ENCODE results near the gene FBXO11.

Gene FBXO11

DNA sequence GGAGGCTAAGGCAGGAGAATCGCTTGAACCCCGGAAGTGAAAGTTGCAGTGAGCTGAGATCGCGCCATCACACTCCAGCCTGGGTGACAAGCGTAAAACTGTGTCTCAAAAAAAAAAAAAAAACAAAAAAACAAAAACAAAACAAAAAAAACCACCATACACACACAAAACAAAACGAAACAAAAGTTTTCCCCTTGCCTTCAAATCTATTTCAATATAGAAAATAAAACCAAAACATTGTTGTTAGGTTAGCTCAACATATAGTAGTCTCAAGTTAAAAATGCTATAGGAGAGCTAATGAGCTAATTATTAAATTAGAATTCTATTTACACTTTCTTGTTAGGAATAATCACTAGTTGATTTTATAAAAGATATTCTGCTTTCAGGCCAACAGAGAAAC is 43.3 kb downstream of the FBXO11 start:
- in situ Hi-C loops (cut with MboI; ENCODE audit: low sequenced_read_pairs), result loop anchor here (25.0 kb wide), 2 partner anchors 549 to 724 kb away; no protein-coding TSS in a partner anchor

DNA sequence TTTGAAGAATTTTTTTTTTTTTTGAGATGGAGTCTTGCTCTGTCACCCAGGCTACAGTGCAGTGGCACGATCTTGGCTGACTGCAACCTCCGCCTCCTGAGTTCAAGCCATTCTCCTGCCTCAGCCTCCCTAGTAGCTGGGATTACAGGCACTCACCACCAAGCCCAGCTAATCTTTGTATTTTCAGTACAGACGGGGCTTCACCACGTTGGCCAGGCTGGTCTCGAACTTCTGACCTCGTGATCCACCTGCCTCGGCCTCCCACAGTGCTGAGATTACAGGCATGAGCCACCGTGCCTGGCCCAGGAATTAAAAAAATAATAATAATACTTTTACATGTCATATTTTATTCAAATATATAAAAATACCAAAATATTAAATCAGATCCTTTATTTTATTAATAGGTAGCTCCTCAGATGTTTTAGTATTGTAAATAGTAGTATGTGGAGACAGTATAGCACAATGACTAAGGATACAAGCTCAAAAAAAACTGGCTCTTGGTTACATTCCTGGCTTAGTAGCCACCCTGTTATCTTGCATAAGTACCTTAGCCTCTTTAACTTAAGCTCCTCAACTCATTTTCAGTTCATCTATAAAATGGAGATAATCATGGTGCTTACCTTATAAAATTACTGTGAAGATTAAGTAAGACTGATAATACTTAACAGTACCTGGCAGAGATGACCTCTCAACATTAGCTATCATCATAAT is 53.1 kb downstream of the FBXO11 start:
- in situ Hi-C loops (cut with MboI; ENCODE audit: low sequenced_read_pairs), result loop anchor here (10.0 to 25.0 kb wide), 3 partner anchors 252 to 734 kb away; no protein-coding TSS in a partner anchor

- in situ Hi-C loops (cut with MboI; ENCODE audit: low sequenced_read_pairs), result loop anchor here (10.0 to 25.0 kb wide), 3 partner anchors 255 to 737 kb away; no protein-coding TSS in a partner anchor
These were observed 56.1 kb downstream of the FBXO11 start for GRCh38 chr2:47850198-47850597.

GRCh38 chr2:47849368-47849767 is 56.9 kb downstream of the FBXO11 start:
- in situ Hi-C loops (cut with MboI; ENCODE audit: low sequenced_read_pairs), result no loop called here

GRCh38 chr2:47844162-47844561 is 62.1 kb downstream of the FBXO11 start:
- in situ Hi-C loops (cut with MboI; ENCODE audit: low sequenced_read_pairs), result no loop called here

- in situ Hi-C loops (cut with MboI; ENCODE audit: low sequenced_read_pairs), result no loop called here
These were observed 62.9 kb downstream of the FBXO11 start for GRCh38 chr2:47843407-47843806.

- in situ Hi-C loops (cut with MboI; ENCODE audit: low sequenced_read_pairs), result no loop called here
These were observed 63.5 kb downstream of the FBXO11 start for GRCh38 chr2:47842846-47843245.

GRCh38 chr2:47838686-47839085 is 67.6 kb downstream of the FBXO11 start:
- in situ Hi-C loops (cut with MboI; ENCODE audit: low sequenced_read_pairs), result no loop called here

DNA sequence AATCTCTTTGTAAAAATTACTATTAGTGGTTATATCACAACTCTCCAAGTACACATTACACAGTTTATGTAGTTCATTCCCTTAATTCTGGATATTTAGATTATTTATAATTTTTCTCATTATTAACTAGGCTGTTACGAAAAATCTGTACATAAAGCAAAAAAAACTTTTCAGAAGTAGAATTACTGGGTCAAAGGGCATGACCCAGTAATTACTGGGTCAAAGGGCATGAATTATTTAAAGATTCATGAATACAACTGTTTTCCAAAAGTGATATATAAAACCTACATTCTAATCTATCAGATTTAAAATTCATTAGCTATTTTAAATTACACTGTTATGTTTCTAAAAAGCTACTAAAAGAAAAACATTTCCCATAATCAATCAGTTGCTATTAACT is 68.0 kb downstream of the FBXO11 start:
- in situ Hi-C loops (cut with MboI; ENCODE audit: low sequenced_read_pairs), result no loop called here

GRCh38 chr2:47833516-47833968 is 72.8 kb downstream of the FBXO11 start:
- in situ Hi-C loops (cut with MboI; ENCODE audit: low sequenced_read_pairs), result no loop called here

DNA sequence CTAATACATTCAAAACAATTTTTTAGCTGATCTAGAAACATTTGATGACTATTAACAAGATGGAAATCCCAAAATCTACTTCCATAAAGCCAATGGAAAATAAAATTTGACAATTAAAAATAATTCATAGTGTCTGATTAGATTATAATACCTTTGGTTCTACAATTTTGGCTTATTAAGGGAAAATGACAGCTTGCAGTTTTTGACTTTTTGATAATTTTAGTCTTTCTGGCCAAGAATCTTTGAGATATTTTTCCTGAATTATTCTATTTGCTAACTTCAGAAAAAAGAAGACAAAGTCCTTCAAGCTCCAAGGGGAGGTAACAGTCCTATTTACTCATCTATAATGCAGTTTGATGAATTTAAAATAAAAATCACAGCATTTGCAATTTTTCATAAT is 83.8 kb downstream of the FBXO11 start:
- in situ Hi-C loops (cut with MboI; ENCODE audit: low sequenced_read_pairs), result no loop called here

GRCh38 chr2:47819834-47820233 is 86.5 kb downstream of the FBXO11 start:
- in situ Hi-C loops (cut with MboI; ENCODE audit: low sequenced_read_pairs), result no loop called here

DNA sequence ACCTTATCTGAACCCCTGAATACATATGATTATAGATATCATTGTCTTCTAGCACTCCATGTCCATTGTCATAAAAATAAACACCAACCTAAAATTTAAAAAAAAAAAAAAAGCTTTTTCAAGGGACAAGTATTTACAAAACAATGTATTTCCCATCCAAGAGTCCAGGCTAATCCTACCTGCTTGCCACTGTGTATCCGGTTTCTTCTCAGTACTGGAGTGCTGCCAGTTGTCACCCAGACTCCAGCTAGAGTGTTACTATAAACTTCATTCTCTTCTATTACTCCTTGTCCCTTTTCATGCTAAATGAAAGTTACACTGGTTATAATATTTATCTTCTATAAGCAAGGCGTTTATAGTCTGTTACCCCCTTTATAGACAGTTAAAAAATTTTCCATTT is 87.5 kb downstream of the FBXO11 start:
- in situ Hi-C loops (cut with MboI; ENCODE audit: low sequenced_read_pairs), result no loop called here

DNA sequence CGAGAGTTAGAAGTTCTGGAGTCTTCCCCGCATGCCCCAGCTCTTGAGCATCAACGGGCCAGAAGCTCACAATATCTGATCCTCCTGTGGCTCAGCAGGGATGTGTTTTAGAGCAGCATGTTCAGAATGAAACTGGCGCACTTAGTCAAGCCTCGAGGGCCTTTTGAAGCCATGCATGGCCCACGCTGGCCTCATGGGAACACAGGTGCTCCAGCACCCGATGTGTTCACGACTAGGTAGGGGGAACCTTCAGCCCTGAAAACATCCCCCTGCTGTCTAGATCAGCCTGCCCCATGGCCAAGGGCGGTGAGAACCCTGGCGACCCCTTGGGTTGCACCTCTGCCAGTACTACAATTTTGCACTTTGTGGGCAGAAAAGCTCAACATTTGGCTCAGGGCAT is 90.5 kb downstream of the FBXO11 start:
- in situ Hi-C loops (cut with MboI; ENCODE audit: low sequenced_read_pairs), result no loop called here

- in situ Hi-C loops (cut with MboI; ENCODE audit: low sequenced_read_pairs), result no loop called here
These were observed 94.6 kb downstream of the FBXO11 start for GRCh38 chr2:47811668-47812067.

- in situ Hi-C loops (cut with MboI; ENCODE audit: low sequenced_read_pairs), result no loop called here
These were observed 95.4 kb downstream of the FBXO11 start for GRCh38 chr2:47810850-47811249.

GRCh38 chr2:47809903-47810302 is 96.4 kb downstream of the FBXO11 start:
- in situ Hi-C loops (cut with MboI; ENCODE audit: low sequenced_read_pairs), result no loop called here

- in situ Hi-C loops (cut with MboI; ENCODE audit: low sequenced_read_pairs), result no loop called here
These were observed 97.7 kb downstream of the FBXO11 start for GRCh38 chr2:47808614-47809013.

DNA sequence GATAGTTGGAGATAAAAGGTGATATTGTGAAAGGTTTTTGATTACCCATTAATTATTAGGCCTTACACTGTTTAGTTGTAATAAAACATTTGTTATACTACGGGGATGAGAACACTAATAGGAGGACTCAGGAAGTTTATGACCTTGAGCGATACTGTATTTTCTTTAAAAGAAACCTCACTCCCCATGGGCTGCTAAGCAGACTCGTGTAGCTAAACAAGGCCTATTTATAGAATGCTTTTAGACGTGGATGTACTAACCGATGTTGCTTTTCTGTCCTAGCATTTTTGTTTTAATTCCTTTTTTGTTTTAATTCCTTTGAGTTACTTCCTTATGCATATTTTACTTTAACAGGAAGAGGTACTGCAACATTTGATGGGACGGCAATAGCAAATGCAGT is 100.4 kb downstream of the FBXO11 start:
- in situ Hi-C loops (cut with MboI; ENCODE audit: low sequenced_read_pairs), result no loop called here

- in situ Hi-C loops (cut with MboI; ENCODE audit: low sequenced_read_pairs), result no loop called here
These were observed 102.5 kb downstream of the FBXO11 start for GRCh38 chr2:47803770-47804169.

GRCh38 chr2:47803363-47803762 is 102.9 kb downstream of the FBXO11 start:
- in situ Hi-C loops (cut with MboI; ENCODE audit: low sequenced_read_pairs), result no loop called here

DNA sequence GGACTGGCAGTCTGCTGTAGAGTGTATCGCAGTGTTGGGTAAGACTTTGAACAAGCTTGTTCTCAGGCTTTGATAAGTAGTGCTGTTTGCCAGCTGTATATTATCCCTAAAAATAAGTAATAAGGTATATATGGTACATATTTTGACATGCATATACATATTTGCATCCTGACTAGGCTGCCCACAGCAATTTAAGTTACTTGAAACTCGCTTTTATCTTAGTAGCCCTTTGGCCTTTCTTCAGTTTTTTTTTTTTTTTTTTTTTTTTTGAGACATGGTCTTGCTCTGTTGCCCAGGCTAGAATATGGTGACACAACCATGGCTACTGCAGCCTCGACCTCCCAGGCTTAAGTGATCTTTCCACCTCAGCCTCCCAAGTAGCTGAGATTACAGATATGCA is 105.2 kb downstream of the FBXO11 start:
- in situ Hi-C loops (cut with MboI; ENCODE audit: low sequenced_read_pairs), result no loop called here
